Activated CD8-positive, alpha-beta memory T cell treated with anti-CD3 and anti-CD28 coated beads, Interleukin-2, amount 50 U/mL, for 4 hours (primary cell): ENCODE results near the gene ISCA2.
"Not testable (repeated sequence)": the region's sequence is repeated elsewhere in the genome, so short reads cannot be mapped to it uniquely, and the experiment has no call there.

Experiments
- DNase-seq: peaks from one replicate; pipeline ENCODE4 v3.0.0-alpha.2; 2020

ISCA2 gene

GRCh38 chr14:74493343-74494261 is at the start of gene ISCA2:
ISCA2 (plus strand) TSS chr14:74493765; CDS start chr14:74493775, 10 bp downstream.
- DNase-seq, result peak; percentile 100

GRCh38 chr14:74444866-74445265 is 48.7 kb upstream of the ISCA2 start:
- DNase-seq, result no peak

- not testable (repeated sequence) for DNase-seq
Measured at GRCh38 chr14:74454397-74454796, 39.2 kb upstream of the ISCA2 start.

- DNase-seq, result no peak
Measured at GRCh38 chr14:74456684-74457564, 36.6 kb upstream of the ISCA2 start.

GRCh38 chr14:74457565-74457895 is 36.0 kb upstream of the ISCA2 start:
- DNase-seq, result no peak

GRCh38 chr14:74459289-74459946 is 34.1 kb upstream of the ISCA2 start:
- peak; percentile 19 for DNase-seq

GRCh38 chr14:74459976-74460375 is 33.6 kb upstream of the ISCA2 start:
- no peak for DNase-seq

GRCh38 chr14:74462993-74463392 is 30.6 kb upstream of the ISCA2 start:
- no peak for DNase-seq

GRCh38 chr14:74463697-74464096 is 29.9 kb upstream of the ISCA2 start:
- DNase-seq, result no peak

GRCh38 chr14:74464785-74465184 is 28.8 kb upstream of the ISCA2 start:
- DNase-seq, result no peak

- DNase-seq, result no peak
Measured at GRCh38 chr14:74465335-74465734, 28.2 kb upstream of the ISCA2 start.

- DNase-seq, result no peak
Measured at GRCh38 chr14:74468513-74468912, 25.1 kb upstream of the ISCA2 start.

- no peak for DNase-seq
Measured at GRCh38 chr14:74469548-74470518, 23.7 kb upstream of the ISCA2 start.

- DNase-seq, result no peak
Measured at GRCh38 chr14:74472601-74473000, 21.0 kb upstream of the ISCA2 start.

- no peak for DNase-seq
Measured at GRCh38 chr14:74474376-74474775, 19.2 kb upstream of the ISCA2 start.

- DNase-seq, result no peak
Measured at GRCh38 chr14:74475678-74476077, 17.9 kb upstream of the ISCA2 start.

- DNase-seq, result no peak
Measured at GRCh38 chr14:74476107-74476506, 17.5 kb upstream of the ISCA2 start.

GRCh38 chr14:74476607-74477006 is 17.0 kb upstream of the ISCA2 start:
- no peak for DNase-seq

GRCh38 chr14:74478996-74479635 is 14.4 kb upstream of the ISCA2 start:
- DNase-seq, result no peak

GRCh38 chr14:74480046-74480445 is 13.5 kb upstream of the ISCA2 start:
- no peak for DNase-seq

- no peak for DNase-seq
Measured at GRCh38 chr14:74482571-74482970, 11.0 kb upstream of the ISCA2 start.

GRCh38 chr14:74483321-74483720 is 10.2 kb upstream of the ISCA2 start:
- DNase-seq, result no peak
